Trophoblast cell (in vitro differentiated cells and primary cell): Measurements from ENCODE around the gene TBCK.

Experiments
- DNase-seq, 2 donors: peaks; one replicate each; pipeline ENCODE4 v3.0.0-alpha.2; 2016
- H2AFZ ChIP-seq: 2 replicates; pipeline ENCODE4 v1.6.1; 2013; ENCODE audit warnings: low read length, moderate library complexity, mild to moderate bottlenecking; ENCODE audit not compliant: insufficient read depth, poor library complexity
- H2AK5ac ChIP-seq: 2 replicates; pipeline ENCODE4 v1.6.1; 2013; ENCODE audit warnings: mild to moderate bottlenecking, low read length
- H2BK120ac ChIP-seq: 2 replicates; pipeline ENCODE4 v1.6.1; 2013; ENCODE audit warnings: low read length, mild to moderate bottlenecking, moderate library complexity; ENCODE audit not compliant: insufficient read depth, poor library complexity
- H2BK12ac ChIP-seq: 2 replicates; pipeline ENCODE4 v1.6.1; 2013; ENCODE audit warnings: mild to moderate bottlenecking, low read length, moderate library complexity
- H2BK5ac ChIP-seq: 2 replicates; pipeline ENCODE4 v1.6.1; 2013; ENCODE audit warnings: low read length, low read depth, moderate library complexity, mild to moderate bottlenecking; ENCODE audit not compliant: poor library complexity
- H3K14ac ChIP-seq: 2 replicates; pipeline ENCODE4 v1.6.1; 2013; ENCODE audit warnings: mild to moderate bottlenecking, low read length
- H3K18ac ChIP-seq: 2 replicates; pipeline ENCODE4 v1.6.1; 2013; ENCODE audit warnings: mild to moderate bottlenecking, low read length
- H3K23ac ChIP-seq: 2 replicates; pipeline ENCODE4 v1.6.1; 2013; ENCODE audit warnings: low read length
- H3K27ac ChIP-seq: 2 replicates; pipeline ENCODE4 v1.5.1; 2013; ENCODE audit warnings: low read depth, mild to moderate bottlenecking, inconsistent platforms, low read length, moderate library complexity
- H3K27me3 ChIP-seq: 2 replicates; pipeline ENCODE4 v1.6.1; 2013; ENCODE audit warnings: inconsistent platforms, mild to moderate bottlenecking, low read length, moderate library complexity; ENCODE audit not compliant: insufficient read depth
- H3K36me3 ChIP-seq, 2 experiments: 1 replicate in 1 of 2; 2 replicates in 1 of 2; pipeline ENCODE4 v1.6.1; 2013; ENCODE audit warnings: low read length in 2 of 2, mild to moderate bottlenecking in 2 of 2, moderate library complexity in 1 of 2; ENCODE audit not compliant: insufficient read depth in 2 of 2, control insufficient read depth in 1 of 2
- H3K4ac ChIP-seq: 2 replicates; pipeline ENCODE4 v1.6.1; 2013; ENCODE audit warnings: low read depth, mild to moderate bottlenecking, low read length, moderate library complexity
- H3K4me1 ChIP-seq, 2 experiments: 1 replicate in 1 of 2; 2 replicates in 1 of 2; pipeline ENCODE4 v1.6.1; 2013; ENCODE audit warnings: low read length in 2 of 2, mild to moderate bottlenecking in 2 of 2, moderate library complexity in 1 of 2; ENCODE audit not compliant: insufficient read depth in 2 of 2, control insufficient read depth in 1 of 2
- H3K4me2 ChIP-seq: 2 replicates; pipeline ENCODE4 v1.6.1; 2013; ENCODE audit warnings: inconsistent platforms, mild to moderate bottlenecking, low read length, moderate library complexity
- H3K4me3 ChIP-seq: 2 replicates; pipeline ENCODE4 v1.5.1; 2013; ENCODE audit warnings: mild to moderate bottlenecking, low read depth, low read length, inconsistent platforms
- H3K79me1 ChIP-seq: one replicate; pipeline ENCODE4 v1.6.1; 2013; ENCODE audit warnings: low read length
- H3K79me2 ChIP-seq: 2 replicates; pipeline ENCODE4 v1.6.1; 2013; ENCODE audit warnings: low read length, mild to moderate bottlenecking; ENCODE audit not compliant: control insufficient read depth, insufficient read depth, poor library complexity
- H3K9ac ChIP-seq: 2 replicates; pipeline ENCODE4 v1.6.1; 2013; ENCODE audit warnings: mild to moderate bottlenecking, low read length
- H3K9me3 ChIP-seq: 2 replicates; pipeline ENCODE4 v1.6.1; 2013; ENCODE audit warnings: low read depth, mild to moderate bottlenecking, control low read depth, inconsistent platforms, low read length; ENCODE audit not compliant: insufficient read depth
- H4K12ac ChIP-seq: 2 replicates; pipeline ENCODE4 v1.6.1; 2013; ENCODE audit warnings: low read depth, mild to moderate bottlenecking, low read length, moderate library complexity
- H4K8ac ChIP-seq: 2 replicates; pipeline ENCODE4 v1.6.1; 2013; ENCODE audit warnings: low read depth, mild to moderate bottlenecking, low read length, moderate library complexity
- H4K91ac ChIP-seq: one replicate; pipeline ENCODE4 v1.6.1; 2013; ENCODE audit warnings: low read depth, mild to moderate bottlenecking, low read length, moderate library complexity
- WGBS: extraction: QIAGEN DNeasy Blood & Tissue Kit; methylation state at CpG from one replicate; pipeline ENCODE4 v1.1.7; 2013; ENCODE audit warnings: missing lambda C conversion rate; ENCODE audit not compliant: insufficient read length, insufficient coverage; ENCODE audit errors: extremely low coverage; 5-methylcytosine and 5-hydroxymethylcytosine counted together

The TBCK gene

GRCh38 chr4:106334741-106335470, 18.9 kb upstream of the TBCK start:
- no peaks in the 10 kb centered on the region for H3K79me2 ChIP-seq
- no peak overlapping the region for H3K4me2 ChIP-seq
- no peak overlapping the region for H2BK12ac ChIP-seq
- H3K18ac ChIP-seq, result no peak overlapping the region
- H3K9me3 ChIP-seq, result no peaks in the 10 kb centered on the region
- H4K8ac ChIP-seq, result no peak overlapping the region
- no peak overlapping the region for H3K23ac ChIP-seq
- no peak overlapping the region for H3K27ac ChIP-seq
- no peak for DNase-seq
- no peaks in the 10 kb centered on the region for H3K4me1 ChIP-seq
- H3K14ac ChIP-seq, result no peak overlapping the region
- H3K36me3 ChIP-seq, result peaks cover 13 to 15% of the 10 kb centered on the region in 2 experiments
- no peaks in the 10 kb centered on the region for H3K27me3 ChIP-seq
- no peak overlapping the region for H2AK5ac ChIP-seq
- H3K4ac ChIP-seq, result no peak overlapping the region
- H4K91ac ChIP-seq, result no peak overlapping the region
- no peak overlapping the region for H4K12ac ChIP-seq
- no CpG with 5 or more reads among the region's 1 CpG for WGBS
- H3K79me1 ChIP-seq, result no peaks in the 10 kb centered on the region
- H3K4me3 ChIP-seq, result no peak overlapping the region
- no peak overlapping the region for H2BK120ac ChIP-seq
- H2BK5ac ChIP-seq, result no peak overlapping the region
- no peak overlapping the region for H2AFZ ChIP-seq
- no peak overlapping the region for H3K9ac ChIP-seq

GRCh38 chr4:106333186-106333585, 17.2 kb upstream of the TBCK start:
- no CpG with 5 or more reads among the region's 5 CpGs for WGBS
- H3K79me2 ChIP-seq, result no peaks in the 10 kb centered on the region

GRCh38 chr4:106329041-106329618, 13.1 kb upstream of the TBCK start:
- Histone ChIP-seq H3K4ac (no peak overlapping the region), H4K12ac (no peak overlapping the region), H3K23ac (no peak overlapping the region), H3K4me3 (no peak overlapping the region), H3K4me2 (no peak overlapping the region), H3K36me3 (peaks cover 0 to 6% of the 10 kb centered on the region in 2 experiments), H2AFZ (no peak overlapping the region), H2BK5ac (no peak overlapping the region), H2BK12ac (no peak overlapping the region), H4K8ac (no peak overlapping the region), H3K4me1 (no peaks in the 10 kb centered on the region), H3K18ac (no peak overlapping the region), H2BK120ac (no peak overlapping the region), H3K27ac (no peak overlapping the region), H3K27me3 (no peaks in the 10 kb centered on the region), H3K9me3 (no peaks in the 10 kb centered on the region), H3K9ac (no peak overlapping the region), H2AK5ac (no peak overlapping the region), H4K91ac (no peak overlapping the region), H3K14ac (no peak overlapping the region), H3K79me1 (no peaks in the 10 kb centered on the region), H3K79me2 (no peaks in the 10 kb centered on the region)
- DNase-seq, result peak; percentile 1 to 58
- WGBS, result no CpG with 5 or more reads among the region's 1 CpG

More at GRCh38 chr4:106333186-106333585, 17.2 kb upstream of the TBCK start:
- no peaks in the 10 kb centered on the region for H3K79me1 ChIP-seq
- H4K8ac ChIP-seq, result no peak overlapping the region
- no peak for DNase-seq
- H3K27me3 ChIP-seq, result no peaks in the 10 kb centered on the region
- no peak overlapping the region for H4K91ac ChIP-seq
- no peak overlapping the region for H3K23ac ChIP-seq
- H3K9me3 ChIP-seq, result no peaks in the 10 kb centered on the region
- no peak overlapping the region for H2BK5ac ChIP-seq
- H3K4ac ChIP-seq, result no peak overlapping the region
- H3K4me3 ChIP-seq, result no peak overlapping the region
- no peak overlapping the region for H3K14ac ChIP-seq
- no peak overlapping the region for H3K27ac ChIP-seq
- no peak overlapping the region for H2AFZ ChIP-seq
- H2BK12ac ChIP-seq, result no peak overlapping the region
- H2BK120ac ChIP-seq, result no peak overlapping the region
- no peak overlapping the region for H4K12ac ChIP-seq
- no peak overlapping the region for H2AK5ac ChIP-seq
- no peaks in the 10 kb centered on the region for H3K4me1 ChIP-seq
- H3K4me2 ChIP-seq, result no peak overlapping the region
- no peak overlapping the region for H3K18ac ChIP-seq
- H3K9ac ChIP-seq, result no peak overlapping the region
- peaks cover 5 to 9% of the 10 kb centered on the region in 2 experiments for H3K36me3 ChIP-seq

- H2BK5ac ChIP-seq, result no peak overlapping the region
Measured at GRCh38 chr4:106325800-106326199, 9.8 kb upstream of the TBCK start.

More at GRCh38 chr4:106325800-106326199, 9.8 kb upstream of the TBCK start:
- DNase-seq, result no peak
- Histone ChIP-seq H3K27ac (no peak overlapping the region), H3K9ac (no peak overlapping the region), H3K23ac (no peak overlapping the region), H3K4me2 (no peak overlapping the region), H3K4ac (no peak overlapping the region), H3K4me3 (no peak overlapping the region), H3K79me1 (no peaks in the 10 kb centered on the region), H3K18ac (no peak overlapping the region), H4K91ac (no peak overlapping the region), H2AFZ (no peak overlapping the region), H3K36me3 (peaks cover 3 to 9% of the 10 kb centered on the region in 2 experiments), H3K27me3 (no peaks in the 10 kb centered on the region), H4K8ac (no peak overlapping the region), H4K12ac (no peak overlapping the region), H3K9me3 (peaks cover 3% of the 10 kb centered on the region), H2BK120ac (no peak overlapping the region), H3K79me2 (no peaks in the 10 kb centered on the region), H2AK5ac (no peak overlapping the region), H2BK12ac (no peak overlapping the region), H3K14ac (no peak overlapping the region), H3K4me1 (no peaks in the 10 kb centered on the region)
